Endodermal cell (in vitro differentiated cells): ENCODE results near the gene SHISA9. TPM values are rescaled to one million over a fixed set of nuclear protein-coding genes. Genes with fewer than 3 reads are reported as not detected.
A peak's percentile ranks its signal among the peaks of the same experiment; 100 is the strongest.

Experiments
- DNase-seq: peaks from one replicate; pipeline ENCODE4 v3.0.0-alpha.2; 2017
- H3K27ac ChIP-seq: 2 replicates; pipeline ENCODE4 v1.5.1; 2013; ENCODE audit warnings: mild to moderate bottlenecking, low read depth, low read length, moderate library complexity
- H3K27me3 ChIP-seq: 2 replicates; pipeline ENCODE4 v1.6.1; 2013; ENCODE audit warnings: mild to moderate bottlenecking, low read length, moderate library complexity; ENCODE audit not compliant: insufficient read depth, control insufficient read depth, poor library complexity, severe bottlenecking
- H3K36me3 ChIP-seq: 2 replicates; pipeline ENCODE4 v1.7.0; 2013; ENCODE audit warnings: mild to moderate bottlenecking, low read length, moderate library complexity; ENCODE audit not compliant: control insufficient read depth, insufficient read depth
- H3K4me1 ChIP-seq: one replicate; pipeline ENCODE4 v1.7.0; 2013; ENCODE audit warnings: low read length; ENCODE audit not compliant: control insufficient read depth, insufficient read depth
- H3K4me3 ChIP-seq: 2 replicates; pipeline ENCODE4 v1.5.1; 2013; ENCODE audit warnings: mild to moderate bottlenecking, low read length, moderate library complexity
- H3K9ac ChIP-seq: 2 replicates; pipeline ENCODE4 v1.6.1; 2013; ENCODE audit warnings: mild to moderate bottlenecking, low read length, moderate library complexity; ENCODE audit not compliant: poor library complexity, severe bottlenecking; ENCODE audit errors: extremely low read depth
- H3K9me3 ChIP-seq: 2 replicates; pipeline ENCODE4 v1.6.1; 2013; ENCODE audit warnings: mild to moderate bottlenecking, low read length, moderate library complexity; ENCODE audit not compliant: control insufficient read depth
- H3K27ac Mint-ChIP-seq: 2 replicates; pipeline ENCODE4 v1.8.0; 2020; ENCODE audit warnings: mixed read lengths
- H3K27me3 Mint-ChIP-seq: 2 replicates; pipeline ENCODE4 v1.8.0; 2021; ENCODE audit warnings: mild to moderate bottlenecking, mixed read lengths; ENCODE audit not compliant: insufficient read depth
- H3K36me3 Mint-ChIP-seq: 2 replicates; pipeline ENCODE4 v1.8.0; 2020; ENCODE audit warnings: low read depth, mixed read lengths
- H3K4me1 Mint-ChIP-seq: 2 replicates; pipeline ENCODE4 v1.8.0; 2020; ENCODE audit warnings: mixed read lengths
- H3K4me3 Mint-ChIP-seq: 2 replicates; pipeline ENCODE4 v1.8.0; 2020; ENCODE audit warnings: mild to moderate bottlenecking, moderate library complexity, mixed read lengths
- H3K9me3 Mint-ChIP-seq: 2 replicates; pipeline ENCODE4 v1.8.0; 2020; ENCODE audit warnings: mild to moderate bottlenecking, mixed read lengths
- CTCF ChIP-seq: fragments of 200-600 bp; sonication (generic); conservative IDR thresholded peaks from 2 replicates; pipeline ENCODE4 v1.5.0; 2021; ENCODE audit warnings: antibody characterized with exemption, mild to moderate bottlenecking
- WGBS, 2 experiments: methylation state at CpG; one replicate each; pipeline versions ENCODE4 v1.1.5 to v1.1.7; 2013; ENCODE audit warnings: missing lambda C conversion rate in 2 of 2, mixed read lengths in 1 of 2; ENCODE audit not compliant: insufficient coverage in 1 of 2, insufficient read length in 1 of 2; 5-methylcytosine and 5-hydroxymethylcytosine counted together
- total RNA-seq, 2 donors: library from RNA; stranded (reverse); fragmentation: NEBNext Ultra II Directional in 1 of 2; extraction: Animal tissue kit (Norgen Biotek cat#: 25700) in 1 of 2; gene quantifications; 2 replicates in 1 of 2; 3 replicates in 1 of 2; pipeline ENCODE4 v1.2.1, GENCODE V29; 2021

Gene SHISA9
- total RNA-seq, 2 donors from 2014 or later: 5.2 to 27.8 TPM

GRCh38 chr16:13081825-13082331, 180.5 kb downstream of the SHISA9 start:
- no peaks in the 10 kb centered on the region for H3K27me3 Mint-ChIP-seq
- Histone ChIP-seq H3K27ac (no peak overlapping the region), H3K9me3 (no peaks in the 10 kb centered on the region), H3K4me3 (no peak overlapping the region), H3K36me3 (no peaks in the 10 kb centered on the region), H3K27me3 (no peaks in the 10 kb centered on the region), H3K4me1 (no peaks in the 10 kb centered on the region), H3K9ac (no peak overlapping the region)
- no peak overlapping the region for H3K27ac Mint-ChIP-seq
- no peaks in the 10 kb centered on the region for H3K36me3 Mint-ChIP-seq
- WGBS, 2 experiments: 93 to 100% methylated on average over 1 to 3 of the region's 5 CpGs
- TF ChIP-seq CTCF: no peak
- no peaks in the 10 kb centered on the region for H3K9me3 Mint-ChIP-seq
- peaks cover 13% of the 10 kb centered on the region for H3K4me1 Mint-ChIP-seq
- no peak for DNase-seq
- H3K4me3 Mint-ChIP-seq: no peak overlapping the region

GRCh38 chr16:13083681-13084080, 182.3 kb downstream of the SHISA9 start:
- H3K9ac ChIP-seq: no peak overlapping the region
- DNase-seq: peak; percentile 65
- H3K27ac Mint-ChIP-seq: no peak overlapping the region
- H3K27me3 Mint-ChIP-seq: no peaks in the 10 kb centered on the region
- peak overlapping the region; percentile 77 for H3K27ac ChIP-seq
- no peaks in the 10 kb centered on the region for H3K4me1 ChIP-seq
- no peak overlapping the region for H3K4me3 ChIP-seq
- no peaks in the 10 kb centered on the region for H3K36me3 ChIP-seq
- H3K9me3 ChIP-seq: no peaks in the 10 kb centered on the region
- peaks cover 9% of the 10 kb centered on the region for H3K4me1 Mint-ChIP-seq
- no peaks in the 10 kb centered on the region for H3K27me3 ChIP-seq
- no peak overlapping the region for H3K4me3 Mint-ChIP-seq
- no peak for TF ChIP-seq CTCF
- H3K36me3 Mint-ChIP-seq: peaks cover 3% of the 10 kb centered on the region
- WGBS, 2 experiments: 76 to 80% methylated on average over 4 to 5 of the region's 5 CpGs
- peaks cover 10% of the 10 kb centered on the region for H3K9me3 Mint-ChIP-seq

GRCh38 chr16:13084331-13084730, 182.9 kb downstream of the SHISA9 start:
- no peaks in the 10 kb centered on the region for H3K36me3 ChIP-seq
- no peak overlapping the region for H3K27ac Mint-ChIP-seq
- H3K9me3 Mint-ChIP-seq: peaks cover 17% of the 10 kb centered on the region
- H3K4me1 ChIP-seq: no peaks in the 10 kb centered on the region
- TF ChIP-seq CTCF: no peak
- peaks cover 9% of the 10 kb centered on the region for H3K4me1 Mint-ChIP-seq
- no peak overlapping the region for H3K4me3 ChIP-seq
- no peaks in the 10 kb centered on the region for H3K27me3 ChIP-seq
- 78 to 93% methylated on average over 2 of the region's 2 CpGs for WGBS, 2 experiments
- H3K9ac ChIP-seq: no peak overlapping the region
- H3K36me3 Mint-ChIP-seq: peaks cover 4% of the 10 kb centered on the region
- H3K27ac ChIP-seq: peak overlapping the region; percentile 77
- no peaks in the 10 kb centered on the region for H3K9me3 ChIP-seq
- H3K27me3 Mint-ChIP-seq: no peaks in the 10 kb centered on the region
- DNase-seq: no peak
- H3K4me3 Mint-ChIP-seq: no peak overlapping the region
